Calu3 (cell line): ENCODE results near the gene OPN4. TPM values are rescaled to one million over a fixed set of nuclear protein-coding genes. Genes with fewer than 3 reads are reported as not detected.
"Not testable (repeated sequence)": the region's sequence is repeated elsewhere in the genome, so short reads cannot be mapped to it uniquely, and the experiment has no call there.

Experiments
- BruUV-seq: library from RNA; stranded (reverse); fragments of 400-500 nt; replicated peaks from 2 replicates; lab custom pipeline; 2021; lab: Mats Ljungman, UMichigan
- CTCF ChIA-PET: fragments of 300-600 bp; sonication (Branson Sonifier 250); formaldehyde crosslinking; loops from one replicate; lab custom pipeline; 2022; ENCODE audit warnings: antibody characterized with exemption; lab: Charles Lee
- DNase-seq: peaks from one replicate; pipeline ENCODE4 v3.0.0; 2022
- H3K27ac Mint-ChIP-seq: one replicate; pipeline ENCODE4 v1.8.0; 2022; ENCODE audit warnings: mixed read lengths; ENCODE audit not compliant: unreplicated experiment
- H3K27me3 Mint-ChIP-seq: one replicate; pipeline ENCODE4 v1.8.0; 2022; ENCODE audit warnings: mixed read lengths; ENCODE audit not compliant: unreplicated experiment
- H3K36me3 Mint-ChIP-seq: one replicate; pipeline ENCODE4 v1.8.0; 2022; ENCODE audit warnings: mild to moderate bottlenecking, moderate library complexity, mixed read lengths; ENCODE audit not compliant: insufficient read depth, unreplicated experiment
- H3K4me1 Mint-ChIP-seq: one replicate; pipeline ENCODE4 v1.8.0; 2022; ENCODE audit warnings: mild to moderate bottlenecking, low read depth, mixed read lengths; ENCODE audit not compliant: unreplicated experiment
- H3K4me3 Mint-ChIP-seq: one replicate; pipeline ENCODE4 v1.8.0; 2022; ENCODE audit warnings: mild to moderate bottlenecking, low read depth, moderate library complexity, mixed read lengths; ENCODE audit not compliant: unreplicated experiment
- H3K9me3 Mint-ChIP-seq: one replicate; pipeline ENCODE4 v1.8.0; 2022; ENCODE audit warnings: low read depth, mixed read lengths; ENCODE audit not compliant: unreplicated experiment
- CTCF ChIP-seq: fragments of 200-600 bp; IDR thresholded peaks from one replicate; pipeline ENCODE4 v1.8.0; 2022; ENCODE audit warnings: antibody characterized with exemption; ENCODE audit not compliant: unreplicated experiment
- intact Hi-C: fragments of 100-400 bp; cut with micrococcal nuclease; formaldehyde crosslinking; loops from one replicate; pipeline ENCODE4 v1.10.0; 2022; ENCODE audit not compliant: unreplicated experiment
- total RNA-seq: library from RNA; stranded (reverse); gene quantifications from 2 replicates; pipeline ENCODE4 v1.2.3, GENCODE V29; 2022

The OPN4 gene
- total RNA-seq, 1 experiment from 2014 or later, result not detected

- TF ChIP-seq CTCF, result no peak
- no peak overlapping the region for H3K27ac Mint-ChIP-seq
- no peaks in the 10 kb centered on the region for H3K27me3 Mint-ChIP-seq
- CTCF ChIA-PET, result no interaction called here
- no peak overlapping the region for H3K4me3 Mint-ChIP-seq
- no peaks in the 10 kb centered on the region for H3K4me1 Mint-ChIP-seq
- no TSS peak for BruUV-seq
- no peaks in the 10 kb centered on the region for H3K36me3 Mint-ChIP-seq
- intact Hi-C loops, result no loop called here
- H3K9me3 Mint-ChIP-seq, result peaks cover under 1% of the 10 kb centered on the region
- DNase-seq, result no peak
Measured at GRCh38 chr10:86613096-86613495, 41.3 kb upstream of the OPN4 start.

- CTCF ChIA-PET, result no interaction called here
- H3K36me3 Mint-ChIP-seq, result no peaks in the 10 kb centered on the region
- H3K4me3 Mint-ChIP-seq, result no peak overlapping the region
- no peak for DNase-seq
- TF ChIP-seq CTCF, result no peak
- H3K4me1 Mint-ChIP-seq, result no peaks in the 10 kb centered on the region
- H3K9me3 Mint-ChIP-seq, result no peaks in the 10 kb centered on the region
- H3K27ac Mint-ChIP-seq, result no peak overlapping the region
- no peaks in the 10 kb centered on the region for H3K27me3 Mint-ChIP-seq
- no TSS peak for BruUV-seq
- intact Hi-C loops, result no loop called here
Measured at GRCh38 chr10:86613905-86614304, 40.4 kb upstream of the OPN4 start.

DNA sequence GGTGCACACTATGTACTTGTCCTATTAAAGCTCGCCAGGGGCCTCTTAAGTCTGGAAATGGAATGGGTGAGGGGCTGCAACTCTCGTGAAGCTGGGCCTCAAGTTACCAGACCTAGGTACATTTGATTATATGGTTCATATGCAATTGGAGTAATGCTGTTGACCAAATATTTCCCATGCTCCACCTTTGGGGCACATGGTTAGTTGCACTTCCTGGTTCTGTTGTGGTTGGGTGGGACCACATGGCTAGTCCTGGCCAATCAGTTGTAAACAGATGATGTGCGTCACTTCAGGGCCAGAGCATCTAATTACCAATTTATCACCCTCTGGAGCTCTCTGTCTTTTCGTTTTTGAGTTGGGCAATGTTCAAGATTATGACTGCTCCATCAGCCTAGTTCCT, 39.5 kb upstream of the OPN4 start:
- Mint-ChIP-seq H3K9me3 (no peaks in the 10 kb centered on the region), H3K27me3 (no peaks in the 10 kb centered on the region), H3K36me3 (no peaks in the 10 kb centered on the region), H3K4me3 (no peak overlapping the region), H3K27ac (no peak overlapping the region), H3K4me1 (no peaks in the 10 kb centered on the region)
- no peak for DNase-seq
- no TSS peak for BruUV-seq
- intact Hi-C loops, result no loop called here
- CTCF ChIA-PET, result no interaction called here
- TF ChIP-seq CTCF, result no peak

DNA sequence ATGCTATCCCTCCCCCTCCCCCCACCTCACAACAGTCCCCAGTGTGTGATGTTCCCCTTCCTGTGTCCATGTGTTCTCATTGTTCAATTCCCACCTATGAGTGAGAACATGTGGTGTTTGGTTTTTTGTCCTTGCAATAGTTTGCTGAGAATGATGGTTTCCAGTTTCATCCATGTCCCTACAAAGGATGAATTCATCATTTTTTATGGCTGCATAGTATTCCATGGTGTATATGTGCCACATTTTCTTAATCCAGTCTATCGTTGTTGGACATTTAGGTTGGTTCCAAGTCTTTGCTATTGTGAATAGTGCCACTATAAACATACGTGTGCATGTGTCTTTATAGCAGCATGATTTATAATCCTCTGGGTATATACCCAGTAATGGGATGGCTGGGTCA, 37.1 kb upstream of the OPN4 start:
- H3K27me3 Mint-ChIP-seq, H3K9me3 Mint-ChIP-seq, H3K27ac Mint-ChIP-seq, H3K4me1 Mint-ChIP-seq, DNase-seq, H3K36me3 Mint-ChIP-seq, BruUV-seq, H3K4me3 Mint-ChIP-seq, CTCF ChIA-PET, intact Hi-C loops: not testable (repeated sequence)

DNA sequence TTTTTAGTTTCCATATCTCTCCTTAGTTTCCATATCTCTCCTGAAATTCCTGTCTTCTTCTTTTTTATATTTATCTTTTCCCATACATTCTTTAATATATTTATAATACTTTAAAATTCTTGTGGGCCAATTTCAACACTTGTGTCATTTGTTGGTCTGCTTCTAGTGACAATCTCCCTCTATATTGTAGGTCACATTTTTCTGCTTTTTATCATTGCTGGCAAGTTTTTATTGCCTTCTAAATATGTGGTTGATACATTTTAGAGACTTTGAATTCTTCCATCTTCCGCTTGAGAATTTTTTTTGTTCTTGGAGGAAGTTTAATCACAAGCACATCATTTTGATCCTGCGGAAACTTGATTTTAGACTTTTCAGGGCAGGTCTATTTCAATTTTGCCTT, 26.0 kb upstream of the OPN4 start:
- intact Hi-C loops, result no loop called here
- Mint-ChIP-seq H3K27ac (no peak overlapping the region), H3K4me3 (no peak overlapping the region), H3K9me3 (no peaks in the 10 kb centered on the region), H3K27me3 (peaks cover 6% of the 10 kb centered on the region), H3K36me3 (peaks cover 5% of the 10 kb centered on the region), H3K4me1 (no peaks in the 10 kb centered on the region)
- no TSS peak for BruUV-seq
- CTCF ChIA-PET, result no interaction called here
- no peak for DNase-seq
- no peak for TF ChIP-seq CTCF
